Mononuclear cell (primary cell): Measurements from ENCODE around the gene GALK2. TPM values are rescaled to one million over a fixed set of nuclear protein-coding genes. Genes with fewer than 3 reads are reported as not detected.

Experiments
- H3K27me3 ChIP-seq: 2 replicates; pipeline ENCODE4 v1.6.0; 2011; ENCODE audit warnings: low read length, control low read depth; ENCODE audit not compliant: insufficient read depth
- H3K4me1 ChIP-seq: 2 replicates; pipeline ENCODE4 v1.5.1; 2011; ENCODE audit warnings: mild to moderate bottlenecking, low read length, control low read depth; ENCODE audit not compliant: insufficient read depth
- H3K4me3 ChIP-seq: 2 replicates; pipeline ENCODE4 v1.5.1; 2011; ENCODE audit warnings: mild to moderate bottlenecking, low read length, moderate library complexity
- H3K9me3 ChIP-seq: 2 replicates; pipeline ENCODE4 v1.5.1; 2011; ENCODE audit warnings: low read depth, mild to moderate bottlenecking, control low read depth, low read length
- total RNA-seq: library from RNA; depleted of rRNA; stranded (reverse); fragments of >200 nt; gene quantifications from one replicate; pipeline ENCODE4 v1.2.3, GENCODE V29; 2012

The GALK2 gene
- total RNA-seq, 1 donor = 14.5 TPM

GRCh38 chr15:49361370-49361769 lies 191.3 kb downstream of the GALK2 start:
- no peak overlapping the region for H3K4me3 ChIP-seq
- H3K27me3 ChIP-seq = no peaks in the 10 kb centered on the region
- no peaks in the 10 kb centered on the region for H3K9me3 ChIP-seq
- H3K4me1 ChIP-seq = no peaks in the 10 kb centered on the region

GRCh38 chr15:49366496-49366895 lies 196.4 kb downstream of the GALK2 start:
- Histone ChIP-seq H3K4me3 (no peak overlapping the region), H3K4me1 (no peaks in the 10 kb centered on the region), H3K9me3 (no peaks in the 10 kb centered on the region), H3K27me3 (no peaks in the 10 kb centered on the region)

GRCh38 chr15:49370782-49371181 lies 200.7 kb downstream of the GALK2 start:
- Histone ChIP-seq H3K4me3 (no peak overlapping the region), H3K4me1 (no peaks in the 10 kb centered on the region), H3K9me3 (no peaks in the 10 kb centered on the region), H3K27me3 (no peaks in the 10 kb centered on the region)

- H3K9me3 ChIP-seq = no peaks in the 10 kb centered on the region
These were observed 202.3 kb downstream of the GALK2 start for GRCh38 chr15:49372366-49372765.

GRCh38 chr15:49379996-49380395 lies 209.9 kb downstream of the GALK2 start:
- no peaks in the 10 kb centered on the region for H3K9me3 ChIP-seq
- H3K4me1 ChIP-seq = no peaks in the 10 kb centered on the region
- H3K4me3 ChIP-seq = no peak overlapping the region
- no peaks in the 10 kb centered on the region for H3K27me3 ChIP-seq

More at GRCh38 chr15:49372366-49372765, 202.3 kb downstream of the GALK2 start:
- no peak overlapping the region for H3K4me3 ChIP-seq
- H3K27me3 ChIP-seq = no peaks in the 10 kb centered on the region
- no peaks in the 10 kb centered on the region for H3K4me1 ChIP-seq

GRCh38 chr15:49380912-49381311 lies 210.9 kb downstream of the GALK2 start:
- Histone ChIP-seq H3K9me3 (no peaks in the 10 kb centered on the region), H3K4me1 (no peaks in the 10 kb centered on the region), H3K4me3 (no peak overlapping the region), H3K27me3 (no peaks in the 10 kb centered on the region)

Other genes starting within 250 kb of the GALK2 start
- gene SHC4, start 206.3 kb upstream of the GALK2 start, total RNA-seq = 0.10 TPM
- gene SECISBP2L, start 123.8 kb upstream of the GALK2 start, total RNA-seq = 78.3 TPM
- 167 TPM for gene COPS2, start 14.6 kb upstream of the GALK2 start, total RNA-seq